H1 (cell line): ENCODE data around the gene FHL1. TPM values are rescaled to one million over a fixed set of nuclear protein-coding genes. Genes with fewer than 3 reads are reported as not detected.

Source experiments
- CTCF ChIA-PET: fragments of 300-600 bp; sonication (Branson Sonifier 250); formaldehyde crosslinking; loops from one replicate; lab custom pipeline; 2021; ENCODE audit not compliant: partially characterized antibody; lab: Charles Lee
- POLR2A ChIA-PET: fragments of 300-600 bp; sonication (Branson Sonifier 250); formaldehyde crosslinking; loops from one replicate; lab custom pipeline; 2021; ENCODE audit warnings: inconsistent platforms; ENCODE audit not compliant: partially characterized antibody; lab: Charles Lee
- DNase-seq, 2 experiments: peaks; one replicate each; pipeline versions ENCODE4 v3.0.0 to v3.0.0-alpha.2; 2010 to 2022; ENCODE audit warnings: low spot score in 2 of 2, low read depth in 1 of 2, mixed read lengths in 1 of 2
- FAIRE-seq: peaks from 2 replicates; lab custom pipeline; 2011; peaks lifted over from hg19 to GRCh38; lab: Jason Lieb, UNC
- H2AFZ ChIP-seq: 2 replicates; pipeline ENCODE4 v1.8.1; 2012; ENCODE audit warnings: low read length, inconsistent platforms
- H2AK5ac ChIP-seq: 2 replicates; pipeline ENCODE4 v1.6.1; 2013; ENCODE audit warnings: low read depth, low read length
- H2BK120ac ChIP-seq: replicated peaks from 2 replicates; pipeline ENCODE3; 2013; ENCODE audit warnings: low read depth, low read length, inconsistent platforms
- H2BK12ac ChIP-seq: 2 replicates; pipeline ENCODE4 v1.6.1; 2013; ENCODE audit warnings: low read depth, low read length
- H2BK15ac ChIP-seq: 2 replicates; pipeline ENCODE4 v1.6.1; 2013; ENCODE audit warnings: low read length
- H2BK20ac ChIP-seq: 2 replicates; pipeline ENCODE4 v1.6.1; 2013; ENCODE audit warnings: low read length
- H2BK5ac ChIP-seq: 2 replicates; pipeline ENCODE4 v1.6.1; 2013; ENCODE audit warnings: low read depth, low read length
- H3K14ac ChIP-seq: 2 replicates; pipeline ENCODE4 v1.6.1; 2013; ENCODE audit warnings: inconsistent platforms; ENCODE audit not compliant: insufficient read length
- H3K18ac ChIP-seq: 2 replicates; pipeline ENCODE4 v1.6.1; 2013; ENCODE audit warnings: low read length; ENCODE audit errors: extremely low read depth
- H3K23ac ChIP-seq: 2 replicates; pipeline ENCODE4 v1.6.1; 2013; ENCODE audit warnings: inconsistent platforms; ENCODE audit not compliant: insufficient read length
- H3K23me2 ChIP-seq: 2 replicates; pipeline ENCODE4 v1.6.1; 2013; ENCODE audit warnings: low read depth, low read length
- H3K27ac ChIP-seq: 2 replicates; pipeline ENCODE4 v1.6.1; 2011; ENCODE audit warnings: low read depth, low read length, inconsistent platforms
- H3K27me3 ChIP-seq, 4 experiments: replicated peaks in 1 of 4; 1 replicate in 1 of 4; 2 replicates in 3 of 4; pipeline versions ENCODE4 v1.6.1 to v1.8.1; 2011 to 2013; ENCODE audit warnings: low read length in 3 of 4, mild to moderate bottlenecking in 3 of 4, inconsistent platforms in 2 of 4, mixed read lengths in 2 of 4, moderate library complexity in 1 of 4; ENCODE audit not compliant: control insufficient read depth in 3 of 4, insufficient read depth in 3 of 4; ENCODE audit errors: extremely low read depth in 1 of 4
- H3K36me3 ChIP-seq, 4 experiments: 2 replicates each; pipeline versions ENCODE4 v1.6.1 to v1.8.1; 2011 to 2013; ENCODE audit warnings: mild to moderate bottlenecking in 4 of 4, low read length in 3 of 4, moderate library complexity in 2 of 4, control low read depth in 1 of 4, inconsistent platforms in 1 of 4; ENCODE audit not compliant: insufficient read depth in 4 of 4, control insufficient read depth in 2 of 4
- H3K4ac ChIP-seq: replicated peaks from 2 replicates; pipeline ENCODE3; 2013; ENCODE audit warnings: low read length, low read depth, mixed read lengths, inconsistent platforms; ENCODE audit not compliant: insufficient read length
- H3K4me1 ChIP-seq, 4 experiments: replicated peaks in 1 of 4; 1 replicate in 1 of 4; 2 replicates in 3 of 4; pipeline versions ENCODE4 v1.6.1 to v1.8.1; 2011 to 2013; ENCODE audit warnings: low read length in 3 of 4, inconsistent platforms in 2 of 4, mixed read lengths in 1 of 4; ENCODE audit not compliant: insufficient read depth in 4 of 4, control insufficient read depth in 3 of 4
- H3K4me2 ChIP-seq, 2 experiments: 2 replicates each; pipeline versions ENCODE4 v1.6.1 to v1.8.1; 2011 to 2013; ENCODE audit warnings: low read depth in 2 of 2, low read length in 2 of 2, control low read depth in 1 of 2, inconsistent platforms in 1 of 2, mild to moderate bottlenecking in 1 of 2; ENCODE audit not compliant: insufficient read depth in 1 of 2
- H3K4me3 ChIP-seq, 4 experiments: fragments of 200-600, 300-600 bp in 1 of 4; sonication (generic), shearing (Covaris generic), sonication (Bioruptor Twin) in 1 of 4; 2 replicates each; pipeline versions ENCODE4 v1.5.1 to v1.8.1; 2011 to 2016; ENCODE audit warnings: low read length in 4 of 4, low read depth in 3 of 4, control low read depth in 2 of 4, inconsistent platforms in 2 of 4, mild to moderate bottlenecking in 2 of 4, mixed read lengths in 1 of 4, moderate library complexity in 1 of 4; ENCODE audit not compliant: insufficient read depth in 2 of 4; ENCODE audit errors: extremely low read depth in 1 of 4
- H3K56ac ChIP-seq: replicated peaks from 2 replicates; pipeline ENCODE3; 2013; ENCODE audit warnings: low read depth, mild to moderate bottlenecking, mixed read lengths, low read length, inconsistent platforms; ENCODE audit not compliant: insufficient read length
- H3K79me1 ChIP-seq: 2 replicates; pipeline ENCODE4 v1.6.1; 2013; ENCODE audit warnings: low read depth, low read length, control low read depth
- H3K79me2 ChIP-seq, 2 experiments: 2 replicates each; pipeline versions ENCODE4 v1.6.1 to v1.8.1; 2012 to 2013; ENCODE audit warnings: low read length in 2 of 2, mild to moderate bottlenecking in 2 of 2, inconsistent platforms in 1 of 2; ENCODE audit not compliant: insufficient read depth in 2 of 2, control insufficient read depth in 1 of 2
- H3K9ac ChIP-seq, 4 experiments: replicated peaks in 1 of 4; 1 replicate in 1 of 4; 2 replicates in 3 of 4; pipeline versions ENCODE4 v1.6.1 to v1.8.1; 2011 to 2013; ENCODE audit warnings: low read depth in 3 of 4, low read length in 3 of 4, control low read depth in 2 of 4, mild to moderate bottlenecking in 2 of 4, moderate library complexity in 2 of 4, inconsistent platforms in 1 of 4; ENCODE audit errors: extremely low read depth in 1 of 4
- H3K9me3 ChIP-seq, 2 experiments: 2 replicates each; pipeline versions ENCODE4 v1.6.1 to v1.8.1; 2012 to 2013; ENCODE audit warnings: mild to moderate bottlenecking in 2 of 2, moderate library complexity in 2 of 2, control low read depth in 1 of 2, inconsistent platforms in 1 of 2, low read depth in 1 of 2, low read length in 1 of 2, mixed read lengths in 1 of 2; ENCODE audit not compliant: insufficient read depth in 2 of 2
- H4K20me1 ChIP-seq, 2 experiments: replicated peaks in 1 of 2; 2 replicates each; pipeline versions ENCODE3 to v1.8.1; 2011 to 2013; ENCODE audit warnings: inconsistent platforms in 2 of 2, low read length in 2 of 2, mild to moderate bottlenecking in 1 of 2; ENCODE audit not compliant: insufficient read depth in 2 of 2, control insufficient read depth in 1 of 2
- H4K5ac ChIP-seq: 2 replicates; pipeline ENCODE4 v1.6.1; 2013; ENCODE audit warnings: low read length, low read depth, mixed read lengths, inconsistent platforms; ENCODE audit not compliant: insufficient read length
- H4K8ac ChIP-seq: 2 replicates; pipeline ENCODE4 v1.8.0; 2013; ENCODE audit warnings: mild to moderate bottlenecking, moderate library complexity, low read length, inconsistent platforms; ENCODE audit not compliant: insufficient read depth; ENCODE audit errors: extremely low read depth
- H4K91ac ChIP-seq: replicated peaks from 2 replicates; pipeline ENCODE3; 2013; ENCODE audit warnings: low read length, mixed read lengths, inconsistent platforms; ENCODE audit not compliant: insufficient read length
- ATF3 ChIP-seq: IDR thresholded peaks from 2 replicates; pipeline ENCODE4 v1.6.1; 2011; ENCODE audit warnings: low read depth, mild to moderate bottlenecking, low read length; ENCODE audit not compliant: insufficient read depth
- CBX5 ChIP-seq: fragments of 300-800, 300-1000 bp; sonication (generic); IDR thresholded peaks from 2 replicates; pipeline ENCODE4 v1.7.1; 2016; ENCODE audit warnings: antibody characterized with exemption, low read length, low read depth
- CBX8 ChIP-seq: fragments of 300-800, 300-1000 bp; sonication (generic); IDR thresholded peaks from 2 replicates; pipeline ENCODE4 v1.7.1; 2016; ENCODE audit warnings: low read depth, low read length, borderline replicate concordance
- EGR1 ChIP-seq: IDR thresholded peaks from 2 replicates; pipeline ENCODE4 v1.6.1; 2011; ENCODE audit warnings: low read depth, low read length, borderline replicate concordance
- HDAC6 ChIP-seq: IDR thresholded peaks from one replicate; pipeline ENCODE4 v1.7.1; 2012; ENCODE audit warnings: low read depth, mild to moderate bottlenecking, inconsistent platforms, low read length, moderate library complexity
- MAFK ChIP-seq: IDR thresholded peaks from 2 replicates; pipeline ENCODE4 v1.6.1; 2012; ENCODE audit warnings: low read depth, mild to moderate bottlenecking, improper control_type of control experiment, low read length
- RNF2 ChIP-seq: fragments of 200-900, 300-1000 bp; sonication (generic); IDR thresholded peaks from 2 replicates; pipeline ENCODE4 v1.7.1; 2016; ENCODE audit warnings: borderline replicate concordance, low read depth, mild to moderate bottlenecking, antibody characterized with exemption, low read length; ENCODE audit not compliant: poor library complexity, severe bottlenecking; ENCODE audit errors: missing control alignments
- SIN3A ChIP-seq, 2 experiments: IDR thresholded peaks in 1 of 2; conservative IDR thresholded peaks in 1 of 2; 2 replicates each; pipeline ENCODE4 v1.6.1; 2011 to 2012; ENCODE audit warnings: low read length in 2 of 2, improper control_type of control experiment in 1 of 2, low read depth in 1 of 2, mild to moderate bottlenecking in 1 of 2
- SIRT6 ChIP-seq: IDR thresholded peaks from one replicate; pipeline ENCODE4 v1.7.1; 2012; ENCODE audit warnings: low read length, inconsistent platforms
- SP1 ChIP-seq: IDR thresholded peaks from 2 replicates; pipeline ENCODE4 v1.6.1; 2011; ENCODE audit warnings: low read depth, low read length
- SRF ChIP-seq: IDR thresholded peaks from 2 replicates; pipeline ENCODE4 v1.6.1; 2011; ENCODE audit warnings: mild to moderate bottlenecking, low read depth, low read length, moderate library complexity
- SUZ12 ChIP-seq: fragments of 200-600 bp; sonication (generic); IDR thresholded peaks from 2 replicates; pipeline ENCODE4 v1.6.1; 2012; ENCODE audit warnings: mild to moderate bottlenecking, inconsistent platforms, low read length, moderate library complexity, mixed read lengths
- USF2 ChIP-seq: IDR thresholded peaks from 2 replicates; pipeline ENCODE4 v1.6.1; 2011; ENCODE audit warnings: low read length, improper control_type of control experiment
- WGBS, 2 experiments: shearing (Covaris generic) in 1 of 2; methylation state at CpG; one replicate each; pipeline versions ENCODE4 v1.1.6 to v1.1.7; 2013 to 2015; ENCODE audit warnings: low lambda C conversion rate in 2 of 2, mixed read lengths in 2 of 2, inconsistent platforms in 1 of 2, low coverage in 1 of 2, missing lambda C conversion rate in 1 of 2; ENCODE audit not compliant: insufficient replicate concordance in 2 of 2, insufficient coverage in 1 of 2, insufficient read length in 1 of 2; ENCODE audit errors: extremely low coverage in 1 of 2, missing lambda C conversion rate in 1 of 2; 5-methylcytosine and 5-hydroxymethylcytosine counted together
- polyA plus RNA-seq, 7 experiments: library from polyadenylated mRNA; depleted of rRNA in 3 of 7; stranded (reverse) in 5 of 7; unstranded in 2 of 7; fragments of >200 nt in 5 of 7; fragments of 200-250 nt in 2 of 7; gene quantifications; 1 replicate in 5 of 7; 2 replicates in 1 of 7; 4 replicates in 1 of 7; pipeline versions ENCODE4 v1.2.1 to v1.2.3, GENCODE V29; 2011 to 2013; ENCODE audit warnings: missing spikeins in 2 of 7, mixed read lengths in 2 of 7
- total RNA-seq: library from RNA; stranded (reverse); fragmentation: NEBNext Ultra II Directional; extraction: Animal tissue kit (Norgen Biotek cat#: 25700); gene quantifications from 2 replicates; pipeline ENCODE4 v1.2.1, GENCODE V29; 2021

The FHL1 gene
- total and polyA plus RNA-seq, 2 of the 8 experiments (the other 6 are each of a cell fraction or from before 2014, with no cell fraction given): 45.0 to 56.5 TPM

DNA sequence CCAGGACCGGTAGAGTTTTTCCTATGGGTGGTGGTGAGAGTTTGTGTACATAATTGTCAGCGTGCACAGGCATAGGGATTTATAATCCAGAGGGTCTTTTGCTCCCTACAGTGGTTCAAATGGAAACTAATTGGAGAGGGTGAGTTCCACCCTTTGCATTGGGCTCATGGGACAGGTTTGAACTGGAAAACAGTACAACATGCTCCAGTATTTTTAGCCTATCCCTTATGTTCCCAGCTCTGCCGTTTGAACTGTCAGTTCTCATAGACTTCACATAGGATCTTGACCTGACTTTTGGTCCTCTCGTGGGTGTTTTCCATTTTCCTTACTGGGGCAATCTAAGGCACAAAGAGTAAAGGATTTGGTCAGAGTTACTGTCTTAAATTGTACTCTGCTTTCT lies 31.8 kb downstream of the FHL1 start:
- WGBS, 2 experiments: 97% methylated on average over 4 of the region's 4 CpGs; no CpG with 5 or more reads in 1 of the 2 experiments
- Histone ChIP-seq H3K4me1 (no peaks in the 10 kb centered on the region), H3K36me3 (peaks cover 0 to 3% (median 0%) of the 10 kb centered on the region in 4 experiments; a peak in 1 of 8 replicates), H3K79me2 (no peaks in the 10 kb centered on the region), H2BK20ac (no peak overlapping the region), H2BK15ac (no peak overlapping the region), H3K23me2 (no peaks in the 10 kb centered on the region), H2BK5ac (no peak overlapping the region), H3K56ac (no peak overlapping the region), H3K9me3 (no peaks in the 10 kb centered on the region), H3K14ac (no peak overlapping the region), H3K27me3 (no peaks in the 10 kb centered on the region), H2AK5ac (no peak overlapping the region), H4K8ac (no peak overlapping the region), H2BK12ac (no peak overlapping the region), H3K4me2 (no peak overlapping the region), H2BK120ac (no peak overlapping the region), H3K18ac (no peak overlapping the region), H3K9ac (no peak overlapping the region), H3K27ac (no peak overlapping the region), H3K4ac (no peak overlapping the region), H2AFZ (no peak overlapping the region), H4K91ac (no peak overlapping the region), H3K4me3 (no peak overlapping the region), H3K79me1 (no peaks in the 10 kb centered on the region), H4K5ac (no peak overlapping the region), H4K20me1 (no peaks in the 10 kb centered on the region), H3K23ac (no peak overlapping the region)
- POLR2A ChIA-PET: no interaction called here
- no peak for DNase-seq
- CTCF ChIA-PET: no interaction called here
- no peak for FAIRE-seq
- TF ChIP-seq HDAC6 (no peak), CBX5 (no peak), ATF3 (no peak), SIRT6 (no peak), SIN3A (conservative IDR thresholded peaks at IDR 0.05 in 1 of 2, IDR thresholded peaks at IDR 0.05 in 1 of 2; ENCODE audit: low read depth in 1 of 2, low read length in 2 of 2) (no peak), MAFK (no peak), RNF2 (no peak), SRF (no peak), USF2 (no peak), CBX8 (no peak), EGR1 (no peak), SUZ12 (no peak), SP1 (no peak)
